Measurements from ENCODE around the gene KATNBL1. TPM values are rescaled to one million over a fixed set of nuclear protein-coding genes. Genes with fewer than 3 reads are reported as not detected.

KATNBL1 gene
- polyA plus RNA-seq, 1 of the 3 experiments (the other 2 are of a cell fraction): 13.8 TPM

- ChIA-PET POLR2A (no interaction called here), CTCF (interaction anchor here (1.2 kb wide), 1 partner anchor 55 kb away, joined by 4 read pairs; the partner anchor contains the start of gene KATNBL1)
- no peak overlapping the region for H2AFZ ChIP-seq (ENCODE audit: low read depth)
- no peaks in the 10 kb centered on the region for H3F3A ChIP-seq (replicated peaks; ENCODE audit: insufficient read depth)
- H4K20me1 ChIP-seq (ENCODE audit: insufficient read depth): no peaks in the 10 kb centered on the region
- no peaks in the 10 kb centered on the region for H3K4me1 ChIP-seq (ENCODE audit: control insufficient read depth in 1 of 2, insufficient read depth in 2 of 2, low read depth in 1 of 2, low read length in 1 of 2)
- H3K9ac ChIP-seq: no peak overlapping the region
- no peak overlapping the region for H3K4me2 ChIP-seq
- TF ChIP-seq USF2 (IDR thresholded peaks at IDR 0.05; ENCODE audit: borderline replicate concordance, low read depth, low read length): no peak
- no peak for TF ChIP-seq GABPA (IDR thresholded peaks at IDR 0.05; ENCODE audit: low read depth)
- TF ChIP-seq TEAD4 (IDR thresholded peaks at IDR 0.05; ENCODE audit: borderline replicate concordance, insufficient read depth): no peak
- TF ChIP-seq MXI1 (IDR thresholded peaks at IDR 0.05; ENCODE audit: low read depth, low read length): no peak
- no peak for TF ChIP-seq ELF1 (IDR thresholded peaks at IDR 0.05)
- TF ChIP-seq FOXJ3 (CRISPR knock-in tag; IDR thresholded peaks at IDR 0.05): no peak
- TF ChIP-seq MEF2A (IDR thresholded peaks at IDR 0.05; ENCODE audit: borderline replicate concordance, low read depth): no peak
- TF ChIP-seq RFX5 (IDR thresholded peaks at IDR 0.05; ENCODE audit: low read length): no peak
- no peak for TF ChIP-seq EP300 (IDR thresholded peaks at IDR 0.05; ENCODE audit: borderline replicate concordance in 1 of 2, low read depth in 1 of 2, low read length in 1 of 2)
- TF ChIP-seq RXRA (IDR thresholded peaks at IDR 0.05; ENCODE audit: borderline replicate concordance, low read depth): no peak
- no peak for TF ChIP-seq NFIC (IDR thresholded peaks at IDR 0.05; ENCODE audit: borderline replicate concordance)
- H3K9me3 ChIP-seq: peaks cover 5% of the 10 kb centered on the region; the same call in 1 of the 2 replicates
- no peak overlapping the region for H3K27ac ChIP-seq (ENCODE audit: low read depth in 2 of 2, low read length in 1 of 2)
- H3K79me2 ChIP-seq (ENCODE audit: insufficient read depth): peaks cover 3% of the 10 kb centered on the region; the same call in 1 of the 2 replicates
- no peak for DNase-seq
- WGBS (ENCODE audit: low lambda C conversion rate): 91% methylated on average over 7 of the region's 7 CpGs
- H3K27me3 ChIP-seq (ENCODE audit: insufficient read depth): no peaks in the 10 kb centered on the region
- H3K4me3 ChIP-seq (ENCODE audit: low read depth in 2 of 2, low read length in 1 of 2): no peak overlapping the region; a peak in 1 of 4 replicates
- no peaks in the 10 kb centered on the region for H3K9me2 ChIP-seq
- H3K36me3 ChIP-seq (replicated peaks in 1 of 2; ENCODE audit: control insufficient read depth in 1 of 2, insufficient read depth in 2 of 2, low read length in 1 of 2): peaks cover 40 to 96% of the 10 kb centered on the region in 2 experiments
Observed at GRCh38 chr15:34154725-34155204, 55.1 kb downstream of the KATNBL1 start.

GRCh38 chr15:34147371-34148140 lies 62.3 kb downstream of the KATNBL1 start:
- H2AFZ ChIP-seq (ENCODE audit: low read depth): no peak overlapping the region
- no peak overlapping the region for H3K4me3 ChIP-seq (ENCODE audit: low read depth in 2 of 2, low read length in 1 of 2)
- POLR2A ChIA-PET: no interaction called here
- H3F3A ChIP-seq (replicated peaks; ENCODE audit: insufficient read depth): peaks cover 13% of the 10 kb centered on the region
- H3K36me3 ChIP-seq (replicated peaks in 1 of 2; ENCODE audit: control insufficient read depth in 1 of 2, insufficient read depth in 2 of 2, low read length in 1 of 2): peaks cover 25 to 83% of the 10 kb centered on the region in 2 experiments
- WGBS (ENCODE audit: low lambda C conversion rate): 73% methylated on average over 6 of the region's 6 CpGs
- no peaks in the 10 kb centered on the region for H3K79me2 ChIP-seq (ENCODE audit: insufficient read depth)
- H3K9me2 ChIP-seq: no peaks in the 10 kb centered on the region
- H3K9me3 ChIP-seq: no peaks in the 10 kb centered on the region
- H3K27ac ChIP-seq (ENCODE audit: low read depth in 2 of 2, low read length in 1 of 2): no peak overlapping the region
- no peaks in the 10 kb centered on the region for H4K20me1 ChIP-seq (ENCODE audit: insufficient read depth)
- H3K27me3 ChIP-seq (ENCODE audit: insufficient read depth): no peaks in the 10 kb centered on the region
- no peak overlapping the region for H3K4me2 ChIP-seq
- DNase-seq: no peak
- CTCF ChIA-PET: interaction anchor here (0.6 to 1.1 kb wide), 2 partner anchors 38 to 319 kb away, joined by 3 read pairs; no protein-coding TSS in a partner anchor
- no peaks in the 10 kb centered on the region for H3K4me1 ChIP-seq (ENCODE audit: control insufficient read depth in 1 of 2, insufficient read depth in 2 of 2, low read depth in 1 of 2, low read length in 1 of 2)
- H3K9ac ChIP-seq: no peak overlapping the region
- TF ChIP-seq RXRA (IDR thresholded peaks at IDR 0.05; ENCODE audit: borderline replicate concordance, low read depth): no peak
- TF ChIP-seq FOSL2 (IDR thresholded peaks at IDR 0.05; ENCODE audit: borderline replicate concordance, low read depth): no peak
- TF ChIP-seq PBX3 (IDR thresholded peaks at IDR 0.05): no peak
- no peak for TF ChIP-seq SIN3A (IDR thresholded peaks at IDR 0.05; ENCODE audit: borderline replicate concordance, low read depth, low read length)
- TF ChIP-seq NRF1 (IDR thresholded peaks at IDR 0.05; ENCODE audit: low read depth, low read length): no peak
- TF ChIP-seq USF1 (IDR thresholded peaks at IDR 0.05; ENCODE audit: borderline replicate concordance, low read depth): no peak
- no peak for TF ChIP-seq ELF1 (IDR thresholded peaks at IDR 0.05)
